Omental fat pad (tissue), 4 donors: Measurements from ENCODE around the gene ZCCHC17. TPM values are rescaled to one million over a fixed set of nuclear protein-coding genes. Genes with fewer than 3 reads are reported as not detected.
A peak's percentile ranks its signal among the peaks of the same experiment; 100 is the strongest.

ENCODE experiments used
- ATAC-seq: fragments of 150-250 bp; one replicate; pipeline ENCODE4 v1.9.1; 2016; ENCODE audit warnings: mild to moderate bottlenecking, moderate library complexity; ENCODE audit not compliant: low FRiP score
- DNase-seq: peaks from one replicate; pipeline ENCODE4 v3.0.0-alpha.2; 2019; ENCODE audit warnings: low spot score
- total RNA-seq, 4 donors: library from RNA; depleted of rRNA; stranded (reverse); fragments of >200 nt; gene quantifications; one replicate each; pipeline ENCODE4 v1.1.0, GENCODE V29; 2016
- TF ChIP-seq, protein P1 (sequence below), 3 donors: fragments of 450-650 bp; IDR thresholded peaks; one replicate each; pipeline ENCODE4 v1.5.1; 2016 to 2017; ENCODE audit warnings: antibody characterized with exemption in 3 of 3, mild to moderate bottlenecking in 3 of 3, moderate library complexity in 2 of 3

Gene ZCCHC17
- total RNA-seq, 4 donors from 2014 or later, result 18.3 to 22.5 (median 18.8) TPM

DNA sequence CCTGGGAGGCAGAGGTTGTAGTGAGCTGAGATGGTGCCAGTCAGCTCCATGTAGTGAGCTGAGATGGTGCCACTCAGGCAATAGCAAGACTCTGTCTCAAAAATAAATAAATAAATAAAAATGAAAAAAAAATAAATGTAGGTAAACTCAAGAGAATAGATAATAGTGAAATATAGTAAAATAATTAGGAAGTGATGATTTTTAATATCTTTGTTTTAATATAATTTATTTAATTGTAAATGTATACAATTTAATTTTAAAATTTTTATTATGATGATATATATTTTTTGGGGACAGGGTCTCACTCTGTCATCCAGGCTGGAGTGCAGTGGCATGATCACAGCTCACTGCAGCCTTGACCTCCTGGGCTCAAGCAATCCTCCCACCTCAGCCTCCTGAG is 96.6 kb downstream of the ZCCHC17 start:
- DNase-seq (no peak), ATAC-seq (no peak)
- TF ChIP-seq, protein P1, sequence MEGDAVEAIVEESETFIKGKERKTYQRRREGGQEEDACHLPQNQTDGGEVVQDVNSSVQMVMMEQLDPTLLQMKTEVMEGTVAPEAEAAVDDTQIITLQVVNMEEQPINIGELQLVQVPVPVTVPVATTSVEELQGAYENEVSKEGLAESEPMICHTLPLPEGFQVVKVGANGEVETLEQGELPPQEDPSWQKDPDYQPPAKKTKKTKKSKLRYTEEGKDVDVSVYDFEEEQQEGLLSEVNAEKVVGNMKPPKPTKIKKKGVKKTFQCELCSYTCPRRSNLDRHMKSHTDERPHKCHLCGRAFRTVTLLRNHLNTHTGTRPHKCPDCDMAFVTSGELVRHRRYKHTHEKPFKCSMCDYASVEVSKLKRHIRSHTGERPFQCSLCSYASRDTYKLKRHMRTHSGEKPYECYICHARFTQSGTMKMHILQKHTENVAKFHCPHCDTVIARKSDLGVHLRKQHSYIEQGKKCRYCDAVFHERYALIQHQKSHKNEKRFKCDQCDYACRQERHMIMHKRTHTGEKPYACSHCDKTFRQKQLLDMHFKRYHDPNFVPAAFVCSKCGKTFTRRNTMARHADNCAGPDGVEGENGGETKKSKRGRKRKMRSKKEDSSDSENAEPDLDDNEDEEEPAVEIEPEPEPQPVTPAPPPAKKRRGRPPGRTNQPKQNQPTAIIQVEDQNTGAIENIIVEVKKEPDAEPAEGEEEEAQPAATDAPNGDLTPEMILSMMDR (IDR thresholded peaks at IDR 0.05), result no peak

DNA sequence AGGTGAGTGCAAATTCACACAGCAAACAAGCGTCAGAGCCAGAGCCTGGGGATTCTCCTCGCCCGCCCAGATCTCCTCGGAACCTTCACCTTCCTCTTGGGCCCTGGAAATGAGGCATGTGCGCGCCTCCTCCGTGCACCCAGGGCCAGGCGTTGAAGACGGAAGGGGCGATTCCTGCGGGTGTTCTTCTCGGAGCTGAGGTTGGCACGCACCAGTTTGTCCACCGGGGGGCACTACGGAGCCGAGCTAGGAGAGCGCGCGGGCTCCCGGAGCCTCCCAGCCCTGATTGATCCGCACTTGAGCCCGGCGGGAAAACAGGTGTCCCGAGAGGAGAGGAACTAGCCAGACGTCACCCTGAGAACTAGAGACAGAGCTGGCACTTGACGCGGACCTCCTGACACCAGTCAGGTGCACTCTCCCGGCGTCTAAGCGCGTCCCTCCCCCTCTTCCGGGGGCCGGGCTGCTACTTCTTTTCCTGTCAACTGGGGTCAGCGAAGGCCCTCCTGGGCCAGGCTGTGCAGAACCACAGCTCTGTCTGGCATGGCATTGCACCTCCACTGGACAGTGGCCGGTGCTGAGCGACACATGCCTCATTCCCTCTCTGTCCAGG is 97.9 kb downstream of the ZCCHC17 start:
- DNase-seq (peak; percentile 84), ATAC-seq (peak; percentile 90)
- TF ChIP-seq, protein P1 (IDR thresholded peaks at IDR 0.05), result peak in 2 of 3 donors; percentile 47 to 60

DNA sequence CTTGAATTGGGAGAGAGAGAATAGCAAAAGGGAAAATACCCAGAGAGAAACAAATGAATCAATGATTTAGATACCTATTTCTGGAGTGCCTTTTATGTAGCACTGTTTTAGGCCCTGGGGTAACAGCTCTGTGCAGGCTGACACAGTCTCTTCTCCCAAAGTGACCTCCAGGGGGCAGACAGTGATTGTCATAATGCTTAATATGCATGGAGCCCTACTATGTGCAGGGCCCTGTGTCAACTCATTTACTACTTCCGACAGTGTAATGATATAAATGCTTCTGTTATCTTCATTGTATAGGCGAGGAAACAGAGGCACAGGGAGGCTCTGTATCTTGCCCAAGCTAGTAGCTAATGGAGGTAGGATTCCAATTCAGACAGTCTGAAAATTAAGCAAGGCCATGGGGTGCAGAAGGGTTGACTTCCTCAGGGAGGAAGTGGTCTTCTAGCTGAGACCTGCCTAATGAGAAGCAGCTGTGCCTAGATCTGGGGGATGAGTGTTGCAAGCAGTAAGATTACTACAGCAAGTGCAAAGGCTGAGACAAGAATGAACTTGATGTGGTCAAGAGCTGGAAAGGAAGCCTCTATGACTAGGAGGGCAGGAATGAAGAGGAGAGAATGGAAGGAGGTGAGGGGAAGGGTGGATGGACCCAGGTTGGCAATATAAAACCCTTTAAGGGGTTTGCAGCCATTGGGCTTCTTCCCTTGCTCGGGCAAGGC is 100.0 kb downstream of the ZCCHC17 start:
- no peak for ATAC-seq
- DNase-seq, result no peak
- TF ChIP-seq, protein P1 (IDR thresholded peaks at IDR 0.05), result no peak

DNA sequence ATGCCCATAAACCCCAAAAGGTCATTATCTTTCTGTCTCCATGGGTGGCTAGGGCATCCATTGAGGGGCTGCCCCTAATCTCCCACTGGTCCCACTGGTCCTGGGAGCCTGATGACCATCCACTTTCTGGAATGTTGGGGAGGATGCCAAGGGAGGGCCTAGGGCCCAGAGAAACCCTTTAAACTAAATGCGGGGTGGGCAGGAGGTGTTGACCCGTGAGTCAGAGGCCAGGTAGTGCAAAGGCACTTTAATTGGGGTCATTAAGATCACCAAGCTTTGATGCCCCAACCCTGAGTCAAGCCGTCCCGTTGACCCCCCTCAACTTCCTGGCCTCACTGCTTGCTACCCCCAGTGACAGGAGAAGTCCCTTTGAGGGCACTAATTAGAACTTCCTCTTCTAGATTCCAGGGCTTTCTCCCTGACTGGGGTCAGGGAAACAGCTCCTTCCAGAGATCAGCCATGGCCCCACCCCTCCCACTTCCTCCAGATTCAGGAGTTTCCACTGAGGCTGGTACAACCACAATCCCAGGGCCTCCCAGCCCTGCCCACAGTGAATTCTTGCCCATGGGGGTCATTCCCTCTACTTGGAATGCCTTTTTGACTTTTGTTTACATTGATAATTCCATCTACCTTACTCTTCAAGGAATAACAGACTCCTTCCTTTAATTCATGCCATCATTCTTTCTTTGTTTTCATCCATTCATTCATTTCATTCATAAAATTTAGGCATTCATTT is 100.7 kb downstream of the ZCCHC17 start:
- no peak for DNase-seq
- TF ChIP-seq, protein P1 (IDR thresholded peaks at IDR 0.05), result no peak
- no peak for ATAC-seq

DNA sequence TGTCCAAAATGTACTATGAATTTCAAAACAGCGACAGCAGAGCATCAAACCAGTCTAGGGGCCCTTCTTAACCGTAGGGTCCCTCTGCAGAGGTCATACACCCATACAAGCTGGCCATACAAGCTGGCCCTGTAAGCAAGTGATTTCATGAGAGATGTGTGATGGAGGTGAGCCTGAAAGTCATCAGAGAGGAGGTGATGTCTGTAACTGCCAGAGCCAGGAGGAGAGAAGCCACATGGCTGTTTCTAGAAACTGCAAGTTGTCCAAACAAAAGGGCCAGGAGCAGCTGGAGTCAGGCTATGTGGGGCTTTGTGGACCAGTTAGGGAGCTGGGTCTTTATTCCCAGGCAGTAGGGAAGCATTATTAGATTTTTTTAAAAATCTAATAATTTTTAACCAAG is 101.4 kb downstream of the ZCCHC17 start:
- no peak for ATAC-seq
- TF ChIP-seq, protein P1 (IDR thresholded peaks at IDR 0.05), result no peak
- DNase-seq, result no peak

DNA sequence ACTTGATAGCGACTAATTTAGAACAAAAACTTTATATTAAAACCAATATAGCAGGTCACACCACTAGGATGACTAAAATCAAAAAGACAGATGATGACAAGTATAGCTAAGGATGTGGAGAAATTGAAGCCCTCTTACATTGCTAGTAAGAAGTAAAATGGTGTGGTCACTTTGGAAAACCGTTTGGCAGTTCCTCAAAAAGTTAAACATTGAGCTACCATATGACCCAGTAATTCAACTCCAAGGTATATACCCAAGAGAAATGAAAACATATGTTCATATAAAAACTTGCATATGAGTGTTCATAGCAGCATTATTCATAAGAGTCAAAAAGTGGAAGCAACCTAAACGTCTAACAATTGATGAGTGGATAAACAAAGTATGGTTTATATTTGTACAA is 103.1 kb downstream of the ZCCHC17 start:
- DNase-seq (no peak), ATAC-seq (no peak)
- TF ChIP-seq, protein P1 (IDR thresholded peaks at IDR 0.05), result no peak
